ENCODE measurements around the gene NSD2.

NSD2 gene

GRCh38 chr4:1967512-1968149 lies 96.4 kb downstream of the NSD2 start:
- TF ChIP-seq CTCF (IDR thresholded peaks at IDR 0.05; ENCODE audit: control insufficient read depth, extremely low read depth, insufficient read depth), result no peak
- DNase-seq (ENCODE audit: low read depth), result no peak
- H3K4me3 ChIP-seq (ENCODE audit: low read depth, low read length), result no peak overlapping the region

- no peak overlapping the region for H3K4me3 ChIP-seq (ENCODE audit: low read depth, low read length)
- TF ChIP-seq CTCF (IDR thresholded peaks at IDR 0.05; ENCODE audit: control insufficient read depth, extremely low read depth, insufficient read depth), result no peak
- no peak for DNase-seq (ENCODE audit: low read depth)
These were observed 97.6 kb downstream of the NSD2 start for GRCh38 chr4:1968686-1969295.

GRCh38 chr4:1969928-1970723 lies 98.9 kb downstream of the NSD2 start:
- no peak for DNase-seq (ENCODE audit: low read depth)
- no peak overlapping the region for H3K4me3 ChIP-seq (ENCODE audit: low read depth, low read length)
- TF ChIP-seq CTCF (IDR thresholded peaks at IDR 0.05; ENCODE audit: control insufficient read depth, extremely low read depth, insufficient read depth), result no peak

GRCh38 chr4:1970926-1971325 lies 99.7 kb downstream of the NSD2 start:
- no peak overlapping the region for H3K4me3 ChIP-seq (ENCODE audit: low read depth, low read length)
- DNase-seq (ENCODE audit: low read depth), result no peak
- no peak for TF ChIP-seq CTCF (IDR thresholded peaks at IDR 0.05; ENCODE audit: control insufficient read depth, extremely low read depth, insufficient read depth)

GRCh38 chr4:1971456-1972200 lies 100.4 kb downstream of the NSD2 start:
- no peak for TF ChIP-seq CTCF (IDR thresholded peaks at IDR 0.05; ENCODE audit: control insufficient read depth, extremely low read depth, insufficient read depth)
- H3K4me3 ChIP-seq (ENCODE audit: low read depth, low read length), result no peak overlapping the region
- no peak for DNase-seq (ENCODE audit: low read depth)

- no peak for TF ChIP-seq CTCF (IDR thresholded peaks at IDR 0.05; ENCODE audit: control insufficient read depth, extremely low read depth, insufficient read depth)
- no peak overlapping the region for H3K4me3 ChIP-seq (ENCODE audit: low read depth, low read length)
- no peak for DNase-seq (ENCODE audit: low read depth)
These were observed 101.2 kb downstream of the NSD2 start for GRCh38 chr4:1972414-1972813.
